ENCODE results near the gene DDR2. TPM values are rescaled to one million over a fixed set of nuclear protein-coding genes. Genes with fewer than 3 reads are reported as not detected.

The DDR2 gene
- total RNA-seq, 1 experiment from 2014 or later = 0.52 TPM

- Histone ChIP-seq H3K9me3 (ENCODE audit: control insufficient read depth, low read depth, low read length) (no peaks in the 10 kb centered on the region), H2AK5ac (ENCODE audit: insufficient read length, low read length) (no peak overlapping the region), H2BK20ac (ENCODE audit: low read depth, low read length, poor library complexity, severe bottlenecking) (no peak overlapping the region), H4K91ac (ENCODE audit: insufficient read length, low read depth, low read length) (no peak overlapping the region), H2BK120ac (ENCODE audit: low read depth, low read length, poor library complexity, severe bottlenecking) (no peak overlapping the region), H3K23me2 (ENCODE audit: insufficient read length, low read depth, low read length, poor library complexity, severe bottlenecking) (no peaks in the 10 kb centered on the region), H2BK12ac (ENCODE audit: insufficient read length, low read depth, low read length) (no peak overlapping the region), H3K4me2 (ENCODE audit: insufficient read depth, insufficient read length, low read length) (no peak overlapping the region), H3T11ph (ENCODE audit: low read length) (no peak overlapping the region), H3K27me3 (ENCODE audit: insufficient read depth, low read length) (no peaks in the 10 kb centered on the region), H3K14ac (ENCODE audit: insufficient read depth, low read length) (no peak overlapping the region), H3K4ac (ENCODE audit: low read depth, low read length) (no peak overlapping the region), H3K79me2 (ENCODE audit: insufficient read depth, low read length) (no peaks in the 10 kb centered on the region), H3K4me1 (ENCODE audit: insufficient read depth, low read length) (no peaks in the 10 kb centered on the region), H4K20me1 (ENCODE audit: control insufficient read depth, insufficient read depth, insufficient read length) (no peaks in the 10 kb centered on the region), H4K8ac (replicated peaks; ENCODE audit: insufficient read length, low read depth, low read length) (no peak overlapping the region), H3K27ac (ENCODE audit: insufficient read length, low read depth, low read length) (no peak overlapping the region), H2BK15ac (ENCODE audit: low read depth, low read length) (no peak overlapping the region), H2AFZ (ENCODE audit: low read length) (no peak overlapping the region), H3K9ac (ENCODE audit: extremely low read depth, insufficient read length, low read length) (no peak overlapping the region), H2BK5ac (ENCODE audit: insufficient read length, low read length) (no peak overlapping the region), H3K18ac (ENCODE audit: insufficient read length, low read depth, low read length) (no peak overlapping the region), H4K5ac (ENCODE audit: insufficient read length, low read depth, low read length) (no peak overlapping the region), H3K23ac (ENCODE audit: insufficient read length, low read depth, low read length) (no peak overlapping the region), H3K79me1 (ENCODE audit: insufficient read depth, low read depth, low read length, poor library complexity, severe bottlenecking) (no peaks in the 10 kb centered on the region), H3K56ac (ENCODE audit: insufficient read length, low read depth, low read length) (no peak overlapping the region)
- Mint-ChIP-seq H3K4me3 (no peak overlapping the region), H3K27ac (no peak overlapping the region), H3K4me1 (no peaks in the 10 kb centered on the region), H3K27me3 (ENCODE audit: low read depth) (no peaks in the 10 kb centered on the region), H3K36me3 (ENCODE audit: insufficient read depth in 1 of 3, low read depth in 3 of 3) (peaks cover 8 to 19% (median 13%) of the 10 kb centered on the region in 3 experiments), H3K9me3 (peaks cover 13 to 19% of the 10 kb centered on the region in 2 experiments)
- no peak for DNase-seq
- no peak for TF ChIP-seq CTCF (conservative IDR thresholded peaks at IDR 0.05)
Observed at GRCh38 chr1:162621256-162621655, 11.0 kb upstream of the DDR2 start.
